Purkinje cell (primary cell): ENCODE results near the gene OLIG2. TPM values are rescaled to one million over a fixed set of nuclear protein-coding genes. Genes with fewer than 3 reads are reported as not detected.

ENCODE experiments used
- polyA plus RNA-seq: library from polyadenylated mRNA; unstranded; fragments of >200 nt; fragmentation: Nextera tagmentation; gene quantifications from 2 replicates; pipeline ENCODE4 v1.2.1, GENCODE V29; 2014

The OLIG2 gene
- polyA plus RNA-seq: 0.35 and 1.0 TPM in 2 replicates

DNA sequence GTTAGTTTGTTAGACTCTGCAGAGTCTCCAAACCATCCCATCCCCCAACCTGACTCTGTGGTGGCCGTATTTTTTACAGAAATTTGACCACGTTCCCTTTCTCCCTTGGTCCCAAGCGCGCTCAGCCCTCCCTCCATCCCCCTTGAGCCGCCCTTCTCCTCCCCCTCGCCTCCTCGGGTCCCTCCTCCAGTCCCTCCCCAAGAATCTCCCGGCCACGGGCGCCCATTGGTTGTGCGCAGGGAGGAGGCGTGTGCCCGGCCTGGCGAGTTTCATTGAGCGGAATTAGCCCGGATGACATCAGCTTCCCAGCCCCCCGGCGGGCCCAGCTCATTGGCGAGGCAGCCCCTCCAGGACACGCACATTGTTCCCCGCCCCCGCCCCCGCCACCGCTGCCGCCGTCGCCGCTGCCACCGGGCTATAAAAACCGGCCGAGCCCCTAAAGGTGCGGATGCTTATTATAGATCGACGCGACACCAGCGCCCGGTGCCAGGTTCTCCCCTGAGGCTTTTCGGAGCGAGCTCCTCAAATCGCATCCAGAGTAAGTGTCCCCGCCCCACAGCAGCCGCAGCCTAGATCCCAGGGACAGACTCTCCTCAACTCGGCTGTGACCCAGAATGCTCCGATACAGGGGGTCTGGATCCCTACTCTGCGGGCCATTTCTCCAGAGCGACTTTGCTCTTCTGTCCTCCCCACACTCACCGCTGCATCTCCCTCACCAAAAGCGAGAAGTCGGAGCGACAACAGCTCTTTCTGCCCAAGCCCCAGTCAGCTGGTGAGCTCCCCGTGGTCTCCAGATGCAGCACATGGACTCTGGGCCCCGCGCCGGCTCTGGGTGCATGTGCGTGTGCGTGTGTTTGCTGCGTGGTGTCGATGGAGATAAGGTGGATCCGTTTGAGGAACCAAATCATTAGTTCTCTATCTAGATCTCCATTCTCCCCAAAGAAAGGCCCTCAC, at the start of gene OLIG2:
OLIG2 (plus strand) TSS at position 447 of the 954 bp plus-strand sequence. CDS start 928 bp downstream, outside the sequence.

DNA sequence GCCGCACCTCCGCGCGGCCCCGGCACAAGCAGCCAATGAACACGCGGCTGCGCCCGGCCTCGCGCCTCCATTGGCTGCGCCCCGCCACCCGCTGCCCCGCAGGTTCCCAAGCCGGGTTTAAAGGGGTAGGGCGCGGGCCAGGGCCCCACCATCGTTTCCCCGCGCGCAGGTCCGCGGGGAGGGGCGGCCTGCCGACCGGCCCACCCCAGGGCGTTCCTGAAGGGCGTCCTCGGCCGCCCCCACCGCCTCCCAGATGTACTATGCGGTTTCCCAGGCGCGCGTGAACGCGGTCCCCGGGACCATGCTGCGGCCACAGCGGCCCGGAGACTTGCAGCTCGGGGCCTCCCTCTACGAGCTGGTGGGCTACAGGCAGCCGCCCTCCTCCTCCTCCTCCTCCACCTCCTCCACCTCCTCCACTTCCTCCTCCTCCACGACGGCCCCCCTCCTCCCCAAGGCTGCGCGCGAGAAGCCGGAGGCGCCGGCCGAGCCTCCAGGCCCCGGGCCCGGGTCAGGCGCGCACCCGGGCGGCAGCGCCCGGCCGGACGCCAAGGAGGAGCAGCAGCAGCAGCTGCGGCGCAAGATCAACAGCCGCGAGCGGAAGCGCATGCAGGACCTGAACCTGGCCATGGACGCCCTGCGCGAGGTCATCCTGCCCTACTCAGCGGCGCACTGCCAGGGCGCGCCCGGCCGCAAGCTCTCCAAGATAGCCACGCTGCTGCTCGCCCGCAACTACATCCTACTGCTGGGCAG, 44.4 kb downstream of the OLIG2 start, which contains the start of gene OLIG1:
OLIG1 (plus strand) TSS at position 148 of the 750 bp plus-strand sequence; CDS start at position 254, 106 bp downstream.

Other genes with a start within 250 kb of the OLIG2 start
- gene OLIG1, start 44.2 kb downstream of the OLIG2 start, polyA plus RNA-seq: 6.2 and 6.3 TPM in 2 replicates
- 2.9 and 11.2 TPM in 2 replicates for gene IFNAR2, start 204.0 kb downstream of the OLIG2 start, polyA plus RNA-seq
- 1.6 and 1.8 TPM in 2 replicates for gene IL10RB, start 240.4 kb downstream of the OLIG2 start, polyA plus RNA-seq